HG03175 (cell line): ENCODE results near the gene ATP6V1C2.

Experiments used
- ATAC-seq: cut with Tn5 transposase; IDR thresholded peaks from one replicate; pipeline ENCODE4 v1.9.1; 2021; ENCODE audit warnings: mild to moderate bottlenecking, moderate library complexity; ENCODE audit not compliant: unreplicated experiment

The ATP6V1C2 gene

GRCh38 chr2:10722252-10722825 is 909 bp downstream of the ATP6V1C2 start:
- ATAC-seq = no peak

GRCh38 chr2:10732924-10733565 is 11.6 kb downstream of the ATP6V1C2 start:
- no peak for ATAC-seq

DNA sequence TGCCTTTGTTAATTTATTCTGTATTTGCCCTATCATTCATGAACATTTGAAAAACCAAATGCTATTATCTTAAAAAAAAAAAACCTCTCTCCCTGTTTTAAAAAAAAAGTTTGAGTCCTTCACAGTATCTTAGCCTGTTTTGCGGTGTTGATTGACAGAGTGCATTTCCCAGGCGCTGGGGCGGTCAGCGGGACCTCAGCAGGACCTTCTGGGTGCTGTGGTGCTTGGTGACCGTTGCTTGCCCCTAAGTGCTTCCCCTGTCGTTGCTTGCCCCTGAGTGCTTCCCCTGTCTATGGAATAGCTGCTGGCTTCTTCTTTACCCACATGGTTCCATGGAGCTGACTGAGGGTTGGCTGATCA is 12.1 kb downstream of the ATP6V1C2 start:
- ATAC-seq = no peak

DNA sequence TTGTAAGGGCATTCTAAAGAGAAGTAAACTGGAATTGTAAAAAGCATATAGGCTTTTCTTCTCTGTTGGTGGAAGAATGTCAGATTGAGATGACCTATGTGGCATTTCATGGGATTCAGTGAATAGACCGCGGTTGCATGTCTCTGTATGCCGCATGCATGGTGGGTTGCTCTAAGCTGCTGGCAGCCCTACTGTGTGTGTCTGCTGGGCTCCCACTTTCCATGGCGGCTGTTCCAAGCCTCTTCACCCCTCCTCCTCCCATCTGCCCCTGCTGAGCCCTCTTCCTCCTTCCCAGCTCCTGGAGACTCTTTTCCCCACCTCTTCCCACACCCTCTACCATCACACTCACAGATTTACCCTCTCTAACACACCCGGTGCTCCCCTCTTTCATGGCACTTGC is 12.6 kb downstream of the ATP6V1C2 start:
- ATAC-seq = no peak

DNA sequence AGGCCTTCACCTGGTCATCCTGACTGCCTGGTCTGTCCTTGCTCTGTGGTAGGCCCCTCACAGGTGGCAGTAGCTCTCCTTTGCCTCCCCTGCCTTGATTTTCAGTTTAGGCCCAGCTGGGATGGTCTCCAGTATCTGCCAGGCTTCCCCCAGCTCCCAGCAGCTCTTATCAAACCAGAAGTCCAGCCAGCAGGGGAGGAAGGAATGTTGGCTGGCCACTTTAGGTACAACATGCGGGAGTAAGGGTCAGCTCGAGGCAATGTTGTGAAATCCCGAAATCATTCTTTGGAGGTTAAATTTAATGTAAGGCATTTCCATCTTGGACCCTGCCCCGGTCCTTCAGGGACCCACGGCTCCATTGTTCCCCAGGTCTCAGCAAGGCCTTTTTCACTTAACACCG is 16.8 kb downstream of the ATP6V1C2 start:
- no peak for ATAC-seq

- no peak for ATAC-seq
Observed at GRCh38 chr2:10740226-10740625, 18.8 kb downstream of the ATP6V1C2 start.

- no peak for ATAC-seq
Observed at GRCh38 chr2:10741139-10741538, 19.7 kb downstream of the ATP6V1C2 start.

- no peak for ATAC-seq
Observed at GRCh38 chr2:10742666-10743065, 21.2 kb downstream of the ATP6V1C2 start.

DNA sequence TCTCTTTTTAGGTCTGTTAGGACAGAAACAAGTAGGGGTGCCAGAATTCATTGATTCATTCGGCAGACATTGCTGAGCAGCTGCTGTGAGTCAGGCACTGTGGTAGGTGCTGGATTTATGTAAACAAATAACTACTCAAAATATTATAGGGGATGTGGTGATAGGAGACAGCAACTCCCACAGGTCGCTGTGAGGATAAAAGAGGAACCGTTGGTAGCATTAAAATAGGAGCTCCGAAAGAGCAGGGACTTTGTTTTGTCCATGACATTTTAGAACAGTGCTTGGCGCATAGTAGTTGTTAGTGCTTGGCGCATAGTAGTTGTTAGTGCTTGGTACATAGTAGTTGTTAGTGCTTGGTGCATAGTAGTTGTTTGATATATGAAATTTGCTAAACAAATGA is 29.2 kb downstream of the ATP6V1C2 start:
- ATAC-seq = no peak

DNA sequence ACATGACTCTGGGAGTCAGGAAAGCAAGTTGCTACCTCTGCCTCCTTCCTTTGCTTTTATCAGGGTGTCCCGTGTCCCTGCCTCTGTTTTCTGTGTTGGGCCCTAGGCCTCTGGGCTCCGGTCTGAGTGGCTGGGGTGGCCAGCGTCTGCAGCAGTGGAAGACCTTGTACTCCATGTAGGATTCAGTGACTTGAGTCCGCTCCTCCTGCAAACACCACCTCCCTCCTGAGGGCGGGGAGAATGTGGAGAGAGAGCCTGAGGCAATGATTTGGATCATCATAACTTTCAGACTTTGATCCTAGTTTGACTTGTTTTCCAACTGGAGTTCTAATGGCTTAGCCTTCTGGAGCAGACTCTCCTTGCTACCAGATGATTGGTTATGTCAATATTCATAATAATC is 30.8 kb downstream of the ATP6V1C2 start:
- ATAC-seq = no peak

DNA sequence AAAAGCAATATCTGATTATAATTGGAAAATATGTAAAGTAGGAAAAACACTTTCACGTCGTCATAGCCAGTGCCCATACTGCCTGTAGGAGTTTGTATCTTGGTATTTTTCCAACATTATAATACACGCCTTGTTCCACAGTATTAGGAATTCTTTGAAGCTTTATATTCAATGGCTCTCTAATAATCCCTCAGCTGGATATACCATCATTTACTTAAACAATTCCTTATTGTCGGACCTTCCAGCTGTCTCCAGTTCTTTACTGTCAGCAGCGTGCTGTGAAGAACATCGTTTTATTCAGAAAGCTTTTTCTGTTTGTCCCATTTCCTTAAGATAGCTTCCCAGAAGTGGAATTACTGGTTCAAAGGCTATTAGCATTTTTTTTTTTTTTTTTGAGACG is 31.7 kb downstream of the ATP6V1C2 start:
- no peak for ATAC-seq

DNA sequence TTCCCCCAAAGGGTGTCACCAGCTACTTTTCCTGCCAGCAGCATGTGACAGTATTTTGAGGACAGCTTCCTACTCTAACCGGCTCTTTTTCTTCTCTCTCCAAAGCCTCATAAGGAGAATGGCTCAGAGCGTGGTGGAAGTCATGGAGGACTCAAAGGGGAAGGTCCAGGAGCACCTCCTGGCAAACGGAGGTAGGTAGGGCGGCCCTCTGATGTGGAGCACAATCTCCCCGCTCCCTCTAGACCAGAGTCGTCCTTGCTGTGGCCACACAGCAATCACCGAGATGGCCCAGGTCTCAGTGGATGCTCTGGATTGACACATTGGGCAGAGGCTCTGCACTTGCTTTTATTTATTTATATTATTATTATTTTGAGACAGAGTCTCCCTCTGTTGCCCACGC is 32.4 kb downstream of the ATP6V1C2 start:
- ATAC-seq = no peak

GRCh38 chr2:10755621-10756020 is 34.2 kb downstream of the ATP6V1C2 start:
- ATAC-seq = no peak

DNA sequence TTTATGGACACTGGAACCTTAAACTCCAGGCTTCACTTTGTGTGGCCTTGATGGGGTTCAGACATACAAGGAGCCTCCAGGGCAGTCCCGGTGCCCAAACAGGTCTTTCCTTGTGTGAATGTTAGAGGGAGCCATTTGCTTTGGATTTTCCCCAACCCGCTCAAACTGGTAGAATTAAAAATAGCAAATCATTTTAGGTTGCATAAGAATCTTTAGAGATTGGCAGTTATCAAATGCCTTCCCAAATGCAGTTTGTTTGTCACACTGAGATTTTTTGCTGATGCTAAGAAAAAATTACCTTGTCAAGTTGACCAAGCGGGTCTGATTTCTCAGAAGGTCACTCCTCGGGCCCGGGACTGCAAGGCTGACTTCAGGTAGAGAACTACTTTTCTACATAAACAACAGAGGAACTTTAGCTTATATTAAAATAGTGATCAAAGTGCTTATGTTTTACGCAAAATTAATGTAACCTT is 36.4 kb downstream of the ATP6V1C2 start:
- ATAC-seq = no peak

GRCh38 chr2:10759151-10759714 is 37.8 kb downstream of the ATP6V1C2 start:
- no peak for ATAC-seq

DNA sequence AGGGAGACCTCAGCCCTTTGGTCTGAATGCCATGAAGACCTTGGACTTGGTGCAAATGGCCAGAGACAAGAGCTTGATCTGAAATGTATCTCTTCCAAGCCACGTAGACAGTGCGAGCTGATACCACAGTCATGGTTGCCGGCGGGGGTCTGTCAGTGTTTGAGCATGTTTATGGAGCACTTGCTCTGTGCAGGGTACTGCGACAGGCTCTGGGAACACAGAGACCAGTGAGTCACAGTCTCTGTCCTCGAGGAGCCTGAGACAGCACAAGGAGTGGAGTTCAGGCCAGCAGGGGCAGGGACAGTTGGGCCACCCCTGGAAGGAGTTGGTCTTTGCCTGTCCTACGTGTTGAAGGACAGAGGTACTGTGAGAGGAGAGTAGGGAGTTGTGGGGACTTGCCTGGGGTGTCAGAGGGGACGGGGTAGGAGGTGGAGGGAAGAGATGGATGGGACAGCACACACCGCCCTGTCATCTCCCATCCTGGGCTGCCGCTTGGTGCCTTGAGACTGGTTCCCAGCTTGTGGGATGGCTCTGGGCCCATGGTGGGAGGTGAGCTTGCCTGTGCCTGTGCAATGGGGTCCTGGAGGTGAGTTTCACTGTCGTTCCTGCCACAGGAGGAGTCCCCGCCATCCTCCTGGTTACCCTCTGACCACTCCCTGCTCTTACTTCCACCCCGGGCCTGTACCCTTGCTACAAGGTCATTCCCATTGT is 39.5 kb downstream of the ATP6V1C2 start:
- ATAC-seq = no peak

GRCh38 chr2:10761591-10761990 is 40.2 kb downstream of the ATP6V1C2 start:
- no peak for ATAC-seq

DNA sequence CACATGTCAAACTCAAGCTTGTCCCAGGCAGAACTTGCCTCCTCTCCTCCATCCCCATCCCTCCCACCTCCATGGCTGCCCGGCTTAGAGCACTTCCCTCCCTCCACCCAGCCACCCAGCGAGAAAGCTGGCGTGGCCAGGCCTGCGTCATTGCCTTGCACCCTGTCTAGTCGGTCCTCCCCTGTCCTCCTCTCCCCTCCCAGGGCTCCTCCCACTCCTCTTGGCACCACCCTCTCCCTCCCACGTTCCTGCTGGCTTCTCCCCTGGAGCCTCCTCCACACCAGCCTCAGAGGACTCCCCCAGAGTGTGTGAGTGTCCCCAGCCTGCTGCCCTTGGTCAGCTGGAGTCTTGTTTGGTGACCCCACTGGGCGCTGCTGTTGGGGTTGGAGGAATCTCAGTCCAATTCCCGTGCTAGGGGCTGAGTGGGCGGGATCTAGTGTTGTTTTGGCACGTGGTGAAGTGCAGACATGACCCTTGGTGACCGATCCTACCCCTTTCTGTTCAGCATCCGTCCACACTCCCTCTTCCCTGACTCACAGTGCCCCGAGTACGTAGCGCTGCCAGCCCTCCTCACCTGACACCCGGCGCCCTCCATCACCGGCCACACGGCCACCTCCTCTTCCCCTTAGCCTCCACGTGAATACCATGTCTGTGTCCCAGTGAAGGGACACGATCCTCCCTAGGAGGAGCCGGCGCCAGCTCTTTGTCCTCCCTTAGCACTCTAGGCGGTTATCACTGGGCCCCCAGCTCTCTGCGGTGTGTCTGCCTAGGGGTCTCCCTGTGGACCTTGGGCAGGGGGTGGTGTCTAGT is 41.4 kb downstream of the ATP6V1C2 start:
- ATAC-seq = no peak

GRCh38 chr2:10763461-10763800 is 42.0 kb downstream of the ATP6V1C2 start:
- ATAC-seq = no peak

- ATAC-seq = no peak
Observed at GRCh38 chr2:10764096-10764785, 42.8 kb downstream of the ATP6V1C2 start.

- ATAC-seq = no peak
Observed at GRCh38 chr2:10764896-10765295, 43.5 kb downstream of the ATP6V1C2 start.
